ENCODE results near the gene FCRL5. TPM values are rescaled to one million over a fixed set of nuclear protein-coding genes. Genes with fewer than 3 reads are reported as not detected.
A peak's percentile ranks its signal among the peaks of the same experiment; 100 is the strongest.

FCRL5 gene
- polyA plus RNA-seq, 4 donors = 0.05 to 0.07 (median 0.06) TPM

GRCh38 chr1:157532569-157532968 lies 19.7 kb downstream of the FCRL5 start:
- DNase-seq (ENCODE audit: low read depth in 4 of 4, low spot score in 3 of 4) = no peak

- DNase-seq (ENCODE audit: low read depth in 4 of 4, low spot score in 3 of 4) = no peak
Measured at GRCh38 chr1:157523774-157524493, 28.4 kb downstream of the FCRL5 start.

DNA sequence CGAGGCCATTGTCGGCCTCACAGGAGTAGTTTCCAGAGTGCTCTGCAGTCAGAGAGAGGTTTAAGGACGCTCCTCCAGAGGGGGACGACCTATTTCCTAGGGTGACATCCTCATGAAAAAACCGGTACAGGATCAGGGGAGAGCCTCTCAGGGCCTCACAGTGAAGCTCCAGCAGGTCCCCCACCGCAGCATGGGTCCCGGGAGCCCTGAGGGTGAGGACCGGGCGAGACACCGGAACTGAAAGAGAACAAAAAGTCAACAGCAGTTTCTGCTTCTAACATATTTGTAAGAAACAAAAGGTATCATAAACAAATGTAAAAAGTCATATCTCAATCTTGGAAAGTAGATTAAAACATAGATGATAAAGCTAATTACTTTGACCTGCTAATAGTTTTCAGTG lies 31.3 kb downstream of the FCRL5 start:
- DNase-seq (ENCODE audit: low read depth in 4 of 4, low spot score in 3 of 4) = no peak

DNA sequence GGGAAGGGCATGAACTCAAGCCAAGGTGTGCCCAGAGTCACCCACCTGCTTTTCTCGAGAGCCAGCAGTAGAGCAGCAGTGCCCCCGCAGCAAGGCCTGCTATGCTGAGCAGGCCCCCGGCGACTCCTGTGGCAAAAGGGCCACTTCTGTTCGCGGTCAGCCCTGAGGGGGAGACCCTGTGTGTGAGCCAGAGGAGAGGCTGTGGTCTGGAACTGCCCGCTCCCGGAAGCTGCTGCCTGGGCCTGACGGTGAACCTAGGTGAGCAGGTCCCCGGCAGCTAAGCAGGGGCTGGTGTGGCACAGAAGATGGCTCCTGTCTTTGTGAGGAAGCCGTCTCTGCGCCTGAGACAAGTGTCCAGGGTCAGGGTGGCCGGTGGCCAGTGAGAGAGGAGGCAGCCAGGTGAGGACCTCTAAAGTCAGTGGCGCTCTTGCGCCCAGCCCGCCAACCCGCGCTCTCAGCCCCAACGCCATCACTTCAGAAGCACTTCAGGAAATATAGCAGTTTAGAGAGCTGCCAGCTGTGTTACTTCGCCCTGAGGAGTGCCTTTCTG lies 31.9 kb downstream of the FCRL5 start:
- no peak for DNase-seq (ENCODE audit: low read depth in 4 of 4, low spot score in 3 of 4)

DNA sequence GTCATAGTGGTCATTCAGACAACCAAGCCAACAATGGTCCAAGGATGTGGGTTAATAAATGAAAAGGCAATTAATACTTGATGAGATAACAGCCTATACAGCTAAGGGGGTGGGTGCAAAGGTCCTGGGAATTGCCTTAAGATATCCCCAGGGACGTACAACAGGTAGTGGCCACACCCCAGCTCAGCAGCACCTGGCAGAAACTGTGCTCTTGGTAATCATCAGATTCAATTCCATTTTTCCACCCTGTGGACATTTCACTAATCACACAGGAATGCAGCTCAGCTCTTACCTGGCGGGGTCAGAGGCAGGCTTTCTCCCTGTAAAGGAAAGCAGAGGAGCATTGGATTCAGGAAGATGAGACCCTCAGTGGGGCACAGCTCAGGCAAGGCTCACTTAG lies 32.9 kb downstream of the FCRL5 start:
- no peak for DNase-seq (ENCODE audit: low read depth in 4 of 4, low spot score in 3 of 4)

DNA sequence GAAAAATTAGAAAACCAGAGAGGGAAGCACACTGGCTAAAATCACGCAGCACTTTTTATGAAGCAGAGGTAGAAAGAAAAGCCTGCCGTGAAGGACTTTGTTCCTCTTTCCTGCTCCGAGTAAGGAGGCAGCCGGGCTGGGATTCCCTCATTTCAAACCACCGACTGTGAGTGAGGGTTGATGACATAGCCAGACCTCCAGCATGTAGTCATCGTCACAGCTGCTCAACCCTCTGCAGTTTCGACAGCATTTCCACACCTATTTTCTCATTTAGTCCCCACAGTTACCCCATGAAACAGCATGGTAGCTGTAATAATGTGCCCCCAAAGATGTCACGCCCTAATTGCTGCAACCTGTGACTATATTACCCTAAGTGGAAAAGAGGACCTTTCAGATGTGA lies 35.3 kb downstream of the FCRL5 start:
- DNase-seq (ENCODE audit: low read depth in 4 of 4, low spot score in 3 of 4) = no peak

DNA sequence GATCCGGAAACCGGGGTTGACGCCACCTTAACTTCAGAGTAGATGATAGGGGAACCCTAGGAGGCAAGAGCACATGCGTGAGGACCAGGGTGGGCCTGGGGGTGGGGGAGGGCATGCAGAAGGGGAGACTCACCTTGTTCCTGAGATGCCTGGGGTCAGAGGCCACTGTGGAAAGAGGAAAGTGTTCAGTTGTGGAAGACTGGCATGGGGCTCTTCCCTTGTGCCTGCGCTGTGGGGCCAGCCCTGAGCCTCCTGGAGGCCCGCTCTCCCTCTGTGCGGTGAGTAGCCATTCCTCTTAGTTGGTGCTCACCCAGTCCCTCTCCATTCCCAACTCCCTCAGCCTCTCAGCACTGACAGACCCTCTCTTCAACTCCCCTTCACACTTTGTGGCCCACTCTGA lies 36.6 kb downstream of the FCRL5 start:
- DNase-seq (ENCODE audit: low read depth in 4 of 4, low spot score in 3 of 4) = no peak

DNA sequence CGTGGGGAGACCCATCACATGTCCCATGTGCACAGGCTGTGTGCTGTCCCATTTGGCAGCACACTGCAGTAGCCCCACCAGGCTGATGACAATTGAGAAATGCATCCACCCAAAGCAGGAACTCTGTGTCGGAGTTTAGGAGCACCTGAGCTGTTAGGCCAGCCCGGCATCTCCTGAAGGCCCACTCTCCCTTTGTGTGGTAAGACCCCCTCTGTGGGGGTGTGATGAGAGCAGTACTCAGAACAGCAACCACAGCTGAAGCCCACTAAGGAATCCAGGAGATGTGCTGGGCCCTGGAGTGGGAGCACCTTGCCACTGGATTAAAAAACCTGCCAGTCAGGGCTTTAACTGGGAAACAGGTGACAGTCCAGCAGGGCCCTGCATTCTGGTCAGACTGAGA lies 37.2 kb downstream of the FCRL5 start:
- no peak for DNase-seq (ENCODE audit: low read depth in 4 of 4, low spot score in 3 of 4)

DNA sequence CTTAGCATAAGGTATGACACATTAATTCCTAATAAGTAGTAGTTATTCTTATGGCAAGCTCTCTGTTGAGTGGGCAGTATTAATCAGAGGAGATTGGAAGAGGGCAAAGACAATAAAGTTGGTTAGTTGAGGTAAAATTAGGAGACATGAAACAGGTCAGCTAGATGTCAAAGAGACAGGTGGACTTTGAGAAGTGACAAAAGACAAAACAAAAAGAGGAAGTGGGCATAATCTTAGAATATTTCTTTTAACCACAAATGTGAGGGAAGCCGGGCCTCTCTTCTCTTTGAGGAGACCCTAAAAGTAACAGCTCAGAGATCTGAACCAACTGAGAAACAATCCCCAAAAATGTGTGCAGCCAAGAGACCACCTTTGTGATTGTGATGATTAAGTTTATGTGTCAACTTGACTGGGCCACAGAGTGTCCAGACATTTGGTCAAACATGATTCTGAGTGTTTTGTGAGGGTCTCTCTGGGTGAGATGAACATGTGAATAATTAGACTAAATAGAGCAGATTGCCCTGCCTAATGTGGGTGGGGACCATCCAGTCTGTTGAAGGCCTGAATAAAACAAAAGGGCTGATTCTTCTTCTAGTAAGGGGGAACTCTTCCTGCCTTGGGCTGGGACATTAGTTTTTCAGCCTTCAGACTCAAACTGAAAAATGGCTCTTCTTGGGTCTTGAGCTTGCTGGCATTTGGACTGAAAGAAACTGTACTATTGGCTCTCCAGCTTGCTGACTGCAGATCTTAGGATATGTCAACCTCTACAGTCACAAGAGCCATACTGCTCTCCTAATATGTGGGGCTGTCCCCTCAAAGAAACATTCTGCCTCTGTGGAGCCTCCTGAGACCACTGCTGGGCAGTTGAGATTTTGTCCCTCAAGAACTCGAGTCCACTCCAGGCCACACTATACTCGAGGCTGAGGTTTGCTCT lies 40.0 kb downstream of the FCRL5 start:
- no peak for DNase-seq (ENCODE audit: low read depth in 4 of 4, low spot score in 3 of 4)

GRCh38 chr1:157509546-157510232 lies 42.6 kb downstream of the FCRL5 start:
- DNase-seq (ENCODE audit: low read depth in 4 of 4, low spot score in 3 of 4) = no peak

GRCh38 chr1:157505481-157506272 lies 46.6 kb downstream of the FCRL5 start:
- DNase-seq (ENCODE audit: low read depth in 4 of 4, low spot score in 3 of 4) = peak in 1 of 4 donors; percentile 22

- no peak for DNase-seq (ENCODE audit: low read depth in 4 of 4, low spot score in 3 of 4)
Measured at GRCh38 chr1:157504646-157505045, 47.7 kb downstream of the FCRL5 start.

- DNase-seq (ENCODE audit: low read depth in 4 of 4, low spot score in 3 of 4) = peak in 1 of 4 donors; percentile 2
Measured at GRCh38 chr1:157499521-157499920, 52.8 kb downstream of the FCRL5 start.

GRCh38 chr1:157498736-157499090 lies 53.6 kb downstream of the FCRL5 start:
- DNase-seq (ENCODE audit: low read depth in 4 of 4, low spot score in 3 of 4) = no peak

DNA sequence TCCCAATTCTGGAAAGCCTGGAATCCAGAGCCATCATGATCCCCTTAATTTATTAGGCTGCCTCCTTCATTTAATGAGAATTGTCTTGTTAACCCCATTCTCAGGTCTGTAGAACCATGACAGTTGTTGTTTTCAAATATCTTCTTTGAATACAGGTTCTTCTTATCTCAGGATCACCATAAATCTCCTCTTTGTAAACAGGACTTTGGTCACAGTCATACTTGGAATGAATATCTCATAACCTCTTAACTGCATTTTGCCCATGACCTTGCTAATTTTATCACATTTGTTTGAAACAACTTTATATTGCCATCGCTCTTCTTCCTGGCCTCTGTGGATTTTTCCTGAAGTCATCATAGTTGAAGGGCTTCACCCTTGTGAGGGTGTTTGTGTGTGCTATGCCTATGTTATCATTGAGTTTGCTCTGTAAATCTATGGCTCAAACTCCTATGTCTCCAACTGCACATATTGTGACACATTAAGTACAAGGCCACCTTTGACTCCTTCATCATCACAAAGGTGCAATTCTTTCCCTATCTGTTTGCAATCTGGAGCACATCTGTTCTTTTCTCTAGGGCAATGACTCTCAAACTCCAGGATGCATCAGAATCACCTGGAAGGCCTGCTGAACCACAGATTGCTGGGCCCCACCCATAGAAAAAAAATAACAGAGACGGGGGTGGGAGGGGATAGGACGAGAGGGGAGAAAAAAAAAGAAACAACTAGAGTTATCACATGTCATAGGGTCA lies 54.2 kb downstream of the FCRL5 start:
- no peak for DNase-seq (ENCODE audit: low read depth in 4 of 4, low spot score in 3 of 4)

DNA sequence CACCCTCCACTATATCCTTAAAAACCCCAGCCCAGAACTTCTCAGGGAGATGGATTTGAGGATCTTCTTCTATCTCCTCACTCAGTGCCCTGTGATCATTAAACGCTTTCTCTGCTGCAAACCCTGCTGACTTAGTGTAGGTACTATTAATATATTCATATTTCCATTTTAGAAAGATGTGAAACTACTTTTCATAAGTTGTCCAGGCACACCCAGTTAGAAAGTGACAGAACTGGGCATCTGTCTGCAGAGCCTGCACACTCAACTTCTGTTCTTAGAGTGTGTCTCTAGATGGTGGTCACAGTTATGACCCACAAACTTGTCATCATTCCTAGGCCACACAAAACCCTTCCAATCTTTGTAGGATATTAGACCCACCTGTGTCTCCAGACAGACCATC lies 55.0 kb downstream of the FCRL5 start:
- DNase-seq (ENCODE audit: low read depth in 4 of 4, low spot score in 3 of 4) = no peak

DNA sequence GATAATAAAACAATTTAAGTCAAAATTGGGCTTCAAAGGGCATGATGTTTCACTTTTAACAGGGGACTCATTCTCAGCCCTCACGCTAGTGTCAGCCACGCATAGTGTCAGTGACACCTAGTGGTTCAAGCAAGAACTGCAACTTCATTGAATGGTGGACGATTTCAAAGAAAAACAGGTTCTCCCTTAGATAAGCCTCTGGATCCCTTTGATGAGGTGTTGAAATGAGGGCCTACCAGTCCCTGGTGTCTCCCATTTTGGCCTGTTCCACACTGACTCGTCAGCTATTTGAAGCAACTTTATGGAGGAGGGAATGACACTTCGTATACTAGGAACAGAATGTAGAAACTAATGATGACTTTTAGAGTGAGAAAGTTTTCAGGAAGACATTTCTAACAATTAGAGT lies 56.2 kb downstream of the FCRL5 start:
- DNase-seq (ENCODE audit: low read depth in 4 of 4, low spot score in 3 of 4) = peak in 2 of 4 donors; percentile 26 to 29

DNA sequence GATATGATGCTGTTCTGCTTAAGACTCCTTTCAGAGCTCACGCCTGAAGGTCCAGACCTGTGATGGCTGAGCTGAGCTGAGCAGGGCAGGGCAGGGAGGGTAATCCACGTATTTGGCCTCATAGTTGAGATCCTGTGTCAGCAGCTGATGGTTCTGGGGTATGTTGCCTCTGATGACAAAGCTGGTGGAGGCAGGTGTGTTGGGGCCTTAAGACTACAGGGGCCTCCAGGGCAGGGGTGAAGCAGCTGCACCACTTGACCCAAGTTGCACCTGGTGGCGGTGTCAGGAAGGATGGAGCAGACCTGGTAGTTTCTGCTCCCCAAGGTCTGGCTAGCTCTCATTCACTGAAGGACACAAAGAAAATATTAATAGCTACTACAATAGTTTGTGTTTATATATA lies 57.0 kb downstream of the FCRL5 start:
- no peak for DNase-seq (ENCODE audit: low read depth in 4 of 4, low spot score in 3 of 4)

- DNase-seq (ENCODE audit: low read depth in 4 of 4, low spot score in 3 of 4) = no peak
Measured at GRCh38 chr1:157494093-157494492, 58.2 kb downstream of the FCRL5 start.
